CD14-positive monocyte (primary cell): Measurements from ENCODE around the gene RGS3. TPM values are rescaled to one million over a fixed set of nuclear protein-coding genes. Genes with fewer than 3 reads are reported as not detected.

ENCODE experiments used
- DNase-seq, 3 donors: peaks; one replicate each; pipeline ENCODE4 v3.0.0-alpha.2; 2011 to 2022
- H2AFZ ChIP-seq: 2 replicates; pipeline ENCODE4 v1.6.0; 2012; ENCODE audit warnings: mild to moderate bottlenecking, low read depth, low read length, inconsistent platforms; ENCODE audit not compliant: insufficient read depth, poor library complexity, severe bottlenecking
- H3K27ac ChIP-seq, 2 donors: 1 replicate in 1 of 2; 2 replicates in 1 of 2; pipeline ENCODE4 v1.5.1; 2012 to 2013; ENCODE audit warnings: low read length in 2 of 2, control low read depth in 1 of 2, inconsistent platforms in 1 of 2, low read depth in 1 of 2, mild to moderate bottlenecking in 1 of 2
- H3K27me3 ChIP-seq, 2 donors: one replicate each; pipeline versions ENCODE4 v1.6.0 to v1.6.1; 2011 to 2013; ENCODE audit warnings: low read length in 2 of 2; ENCODE audit not compliant: control insufficient read depth in 2 of 2, insufficient read depth in 2 of 2
- H3K36me3 ChIP-seq, 2 donors: replicated peaks in 1 of 2; 1 replicate in 1 of 2; 2 replicates in 1 of 2; pipeline versions ENCODE4 v1.5.1 to v1.6.1; 2012 to 2013; ENCODE audit warnings: low read length in 2 of 2, control low read depth in 1 of 2, inconsistent platforms in 1 of 2, mild to moderate bottlenecking in 1 of 2; ENCODE audit not compliant: insufficient read depth in 2 of 2, control insufficient read depth in 1 of 2
- H3K4me1 ChIP-seq, 2 donors: 1 replicate in 1 of 2; 2 replicates in 1 of 2; pipeline versions ENCODE4 v1.5.1 to v1.6.1; 2012 to 2013; ENCODE audit warnings: low read length in 2 of 2, control low read depth in 1 of 2, inconsistent platforms in 1 of 2, mild to moderate bottlenecking in 1 of 2, moderate library complexity in 1 of 2; ENCODE audit not compliant: insufficient read depth in 2 of 2, control insufficient read depth in 1 of 2
- H3K4me2 ChIP-seq: replicated peaks from 2 replicates; pipeline ENCODE3; 2012; ENCODE audit warnings: low read length, moderate library complexity, mild to moderate bottlenecking; ENCODE audit not compliant: poor library complexity, severe bottlenecking; ENCODE audit errors: extremely low read depth
- H3K4me3 ChIP-seq, 3 experiments: fragments of 200-600 bp in 1 of 3; sonication (generic) in 1 of 3; replicated peaks in 1 of 3; 1 replicate in 2 of 3; 2 replicates in 1 of 3; pipeline ENCODE4 v1.5.1; 2011 to 2013; ENCODE audit warnings: low read length in 3 of 3, mild to moderate bottlenecking in 3 of 3, control low read depth in 2 of 3, low read depth in 2 of 3, inconsistent platforms in 1 of 3, moderate library complexity in 1 of 3
- H3K79me2 ChIP-seq: 2 replicates; pipeline ENCODE4 v1.6.0; 2012; ENCODE audit warnings: mild to moderate bottlenecking, control low read depth, inconsistent platforms, low read length, moderate library complexity; ENCODE audit not compliant: insufficient read depth
- H3K9ac ChIP-seq: 2 replicates; pipeline ENCODE4 v1.6.0; 2017; ENCODE audit warnings: low read length, mild to moderate bottlenecking; ENCODE audit not compliant: insufficient read depth, poor library complexity, severe bottlenecking
- H3K9me3 ChIP-seq, 2 donors: replicated peaks in 1 of 2; 1 replicate in 1 of 2; 2 replicates in 1 of 2; pipeline versions ENCODE4 v1.5.1 to v1.6.1; 2012 to 2013; ENCODE audit warnings: low read length in 2 of 2, control low read depth in 1 of 2; ENCODE audit not compliant: control insufficient read depth in 1 of 2, insufficient read depth in 1 of 2
- H4K20me1 ChIP-seq: 2 replicates; pipeline ENCODE4 v1.6.0; 2012; ENCODE audit warnings: mild to moderate bottlenecking, low read length, control low read depth, moderate library complexity; ENCODE audit not compliant: insufficient read depth
- H3K27ac Mint-ChIP-seq, 7 donors: one replicate each; pipeline ENCODE4 v1.8.0; 2020; ENCODE audit warnings: mild to moderate bottlenecking in 7 of 7, mixed read lengths in 7 of 7, moderate library complexity in 6 of 7, inconsistent platforms in 2 of 7
- H3K27me3 Mint-ChIP-seq, 3 donors: one replicate each; pipeline ENCODE4 v1.8.0; 2021 to 2022; ENCODE audit warnings: low read depth in 3 of 3, mild to moderate bottlenecking in 3 of 3, mixed read lengths in 3 of 3, moderate library complexity in 3 of 3, inconsistent platforms in 1 of 3
- H3K36me3 Mint-ChIP-seq, 2 donors: one replicate each; pipeline ENCODE4 v1.8.0; 2020; ENCODE audit warnings: mixed read lengths in 2 of 2, inconsistent platforms in 1 of 2, mild to moderate bottlenecking in 1 of 2
- H3K4me1 Mint-ChIP-seq: one replicate; pipeline ENCODE4 v1.8.0; 2020; ENCODE audit warnings: mild to moderate bottlenecking, mixed read lengths
- H3K4me3 Mint-ChIP-seq, 2 donors: one replicate each; pipeline ENCODE4 v1.8.0; 2020; ENCODE audit warnings: mild to moderate bottlenecking in 2 of 2, mixed read lengths in 2 of 2, moderate library complexity in 1 of 2
- H3K9me3 Mint-ChIP-seq, 7 donors: one replicate each; pipeline ENCODE4 v1.8.0; 2020 to 2022; ENCODE audit warnings: mixed read lengths in 7 of 7, mild to moderate bottlenecking in 6 of 7, moderate library complexity in 6 of 7, inconsistent platforms in 2 of 7
- WGBS: methylation state at CpG from one replicate; pipeline ENCODE4 v1.1.5; 2013; ENCODE audit warnings: missing lambda C conversion rate; ENCODE audit not compliant: insufficient coverage; 5-methylcytosine and 5-hydroxymethylcytosine counted together
- intact Hi-C, 2 donors: fragments of 100-400 bp; cut with micrococcal nuclease; formaldehyde crosslinking; loops; one replicate each; pipeline versions ENCODE4 v1.15.0 to v1.15.1; 2023
- polyA plus RNA-seq, 3 donors: library from polyadenylated mRNA; depleted of rRNA in 1 of 3; unstranded in 2 of 3; stranded (reverse) in 1 of 3; fragments of 300-500 nt in 2 of 3; fragments of >200 nt in 1 of 3; fragmentation: Illumina TruSeq in 2 of 3; gene quantifications; 1 replicate in 2 of 3; 2 replicates in 1 of 3; pipeline ENCODE4 v1.2.3, GENCODE V29; 2012 to 2021
- TF ChIP-seq, protein P1 (sequence below): fragments of 200-600 bp; IDR thresholded peaks from one replicate; pipeline ENCODE4 v1.8.0; 2022; ENCODE audit warnings: antibody characterized with exemption, mild to moderate bottlenecking

RGS3 gene
- polyA plus RNA-seq, 3 donors, result 9.1 to 16.2 (median 15.8) TPM

DNA sequence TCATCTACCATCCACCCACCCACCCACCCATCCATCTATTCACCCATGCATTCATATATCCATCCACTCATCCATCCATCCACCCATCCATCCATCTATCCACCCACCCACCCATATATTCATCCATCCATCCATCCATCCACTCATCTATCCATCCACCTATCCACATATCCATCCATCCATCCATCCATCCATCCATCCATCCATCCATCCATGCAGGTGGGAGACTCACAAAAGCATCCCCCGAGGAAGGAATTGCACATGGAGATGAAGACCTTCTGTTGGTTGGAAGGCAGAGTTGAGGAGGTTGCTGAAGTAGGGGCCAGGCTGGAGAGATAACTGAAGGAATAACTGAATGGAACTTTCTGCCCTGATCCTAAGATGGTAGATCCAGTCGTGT, 126.9 kb downstream of the RGS3 start:
- Mint-ChIP-seq H3K9me3 (no peaks in the 10 kb centered on the region), H3K4me1 (peaks cover 67% of the 10 kb centered on the region), H3K36me3 (peaks cover 57 to 83% of the 10 kb centered on the region in 2 donors), H3K27me3 (peaks cover 0 to 2% (median 0%) of the 10 kb centered on the region in 3 donors), H3K4me3 (no peak overlapping the region), H3K27ac (peak overlapping the region in 2 of 7 donors; percentile 50 to 72)
- DNase-seq, result no peak
- WGBS, result 100% methylated on average over 1 of the region's 2 CpGs
- H3K4me1 ChIP-seq, result peaks cover 57 to 71% of the 10 kb centered on the region in 2 donors
- no peak overlapping the region for H2AFZ ChIP-seq
- intact Hi-C loops, result loop anchor here (5.0 kb wide), 2 partner anchors 67 to 313 kb away; partner anchors contain the start of genes CDC26 (in 1 of the 2) and PRPF4 (in 1 of the 2)
- H3K27ac ChIP-seq, result no peak overlapping the region
- peaks cover 34% of the 10 kb centered on the region for H3K79me2 ChIP-seq
- H4K20me1 ChIP-seq, result peaks cover 96% of the 10 kb centered on the region
- no peaks in the 10 kb centered on the region for H3K9me3 ChIP-seq
- H3K4me2 ChIP-seq, result no peak overlapping the region
- TF ChIP-seq, protein P1, sequence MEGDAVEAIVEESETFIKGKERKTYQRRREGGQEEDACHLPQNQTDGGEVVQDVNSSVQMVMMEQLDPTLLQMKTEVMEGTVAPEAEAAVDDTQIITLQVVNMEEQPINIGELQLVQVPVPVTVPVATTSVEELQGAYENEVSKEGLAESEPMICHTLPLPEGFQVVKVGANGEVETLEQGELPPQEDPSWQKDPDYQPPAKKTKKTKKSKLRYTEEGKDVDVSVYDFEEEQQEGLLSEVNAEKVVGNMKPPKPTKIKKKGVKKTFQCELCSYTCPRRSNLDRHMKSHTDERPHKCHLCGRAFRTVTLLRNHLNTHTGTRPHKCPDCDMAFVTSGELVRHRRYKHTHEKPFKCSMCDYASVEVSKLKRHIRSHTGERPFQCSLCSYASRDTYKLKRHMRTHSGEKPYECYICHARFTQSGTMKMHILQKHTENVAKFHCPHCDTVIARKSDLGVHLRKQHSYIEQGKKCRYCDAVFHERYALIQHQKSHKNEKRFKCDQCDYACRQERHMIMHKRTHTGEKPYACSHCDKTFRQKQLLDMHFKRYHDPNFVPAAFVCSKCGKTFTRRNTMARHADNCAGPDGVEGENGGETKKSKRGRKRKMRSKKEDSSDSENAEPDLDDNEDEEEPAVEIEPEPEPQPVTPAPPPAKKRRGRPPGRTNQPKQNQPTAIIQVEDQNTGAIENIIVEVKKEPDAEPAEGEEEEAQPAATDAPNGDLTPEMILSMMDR, result no peak
- H3K27me3 ChIP-seq, result no peaks in the 10 kb centered on the region
- no peak overlapping the region for H3K4me3 ChIP-seq
- H3K36me3 ChIP-seq, result peaks cover 64 to 75% of the 10 kb centered on the region in 2 donors
- no peak overlapping the region for H3K9ac ChIP-seq

DNA sequence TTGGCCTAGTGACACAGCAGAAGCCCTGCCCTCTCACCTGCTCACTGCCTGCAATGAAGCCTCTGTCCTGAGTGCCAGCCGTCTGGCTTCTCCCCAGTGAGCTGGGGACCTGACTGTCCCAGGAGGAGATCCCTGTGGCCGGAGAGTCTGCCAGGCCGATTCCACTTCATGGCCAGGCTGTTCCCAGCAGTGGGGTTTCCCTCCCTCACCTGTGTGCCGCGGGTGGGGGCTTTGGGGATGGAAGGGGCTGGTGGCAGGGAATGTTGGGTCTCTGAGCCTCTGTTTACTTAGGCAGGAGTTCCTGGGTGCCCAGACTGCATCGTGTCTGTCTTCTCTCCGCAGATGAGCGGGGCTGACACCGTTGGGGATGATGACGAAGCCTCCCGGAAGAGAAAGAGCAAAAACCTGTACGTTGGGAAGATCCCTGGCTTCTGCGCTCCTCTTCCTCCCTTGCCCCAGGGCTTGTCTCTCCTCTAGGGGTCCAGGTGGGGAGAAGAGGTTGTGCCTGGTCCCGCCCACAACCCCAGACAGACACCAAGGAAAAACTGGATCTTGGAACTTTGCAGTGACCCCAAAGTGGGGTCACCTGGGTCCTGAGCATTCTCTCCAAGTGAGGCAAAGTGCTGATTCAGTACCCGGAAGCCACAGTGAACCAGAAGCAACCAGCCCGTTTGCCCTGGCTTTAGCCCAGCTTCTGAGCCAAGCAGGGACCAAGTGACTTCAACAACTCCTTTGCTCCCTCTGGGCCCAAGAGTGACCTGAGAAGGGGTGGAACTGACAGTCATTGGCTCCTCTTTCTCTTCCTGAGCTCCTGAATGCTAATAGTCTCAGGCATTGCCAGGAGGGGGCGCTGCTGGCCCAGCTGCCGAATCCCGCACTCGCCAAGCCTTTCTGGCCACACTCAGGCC, 127.7 kb downstream of the RGS3 start:
- no peak overlapping the region for H3K4me3 Mint-ChIP-seq

More for the DNA sequence above, 127.7 kb downstream of the RGS3 start:
- peaks cover 25% of the 10 kb centered on the region for H3K79me2 ChIP-seq
- H3K27ac ChIP-seq, result no peak overlapping the region
- DNase-seq, result peak in 2 of 3 donors; percentile 48 to 49
- Mint-ChIP-seq H3K4me1 (peaks cover 59% of the 10 kb centered on the region), H3K9me3 (no peaks in the 10 kb centered on the region), H3K36me3 (peaks cover 57 to 83% of the 10 kb centered on the region in 2 donors), H3K27me3 (no peaks in the 10 kb centered on the region), H3K27ac (peak overlapping the region in 3 of 7 donors; percentile 2 to 11 (median 2))
- H3K36me3 ChIP-seq, result peaks cover 67 to 75% of the 10 kb centered on the region in 2 donors
- no peak overlapping the region for H3K4me3 ChIP-seq
- 53% methylated on average over 5 of the region's 20 CpGs for WGBS
- H3K4me1 ChIP-seq, result peaks cover 48 to 62% of the 10 kb centered on the region in 2 donors
- TF ChIP-seq, protein P1, result peak; percentile 82
- intact Hi-C loops, result loop anchor here (5.0 kb wide), 2 partner anchors 66 to 314 kb away; partner anchors contain the start of genes CDC26 (in 1 of the 2) and PRPF4 (in 1 of the 2)
- H4K20me1 ChIP-seq, result peaks cover 88% of the 10 kb centered on the region
- no peak overlapping the region for H2AFZ ChIP-seq
- H3K4me2 ChIP-seq, result no peak overlapping the region
- no peaks in the 10 kb centered on the region for H3K9me3 ChIP-seq
- no peaks in the 10 kb centered on the region for H3K27me3 ChIP-seq
- no peak overlapping the region for H3K9ac ChIP-seq
